Loucy (cell line): ENCODE measurements around the gene CLNK.

Source experiments
- CTCF ChIP-seq: fragments of 200-600 bp; sonication (generic); conservative IDR thresholded peaks from 2 replicates; pipeline ENCODE4 v1.5.1; 2014; ENCODE audit warnings: mild to moderate bottlenecking, antibody characterized with exemption, low read length
- EZH2phosphoT487 ChIP-seq: fragments of 200-600 bp; IDR thresholded peaks from 2 replicates; pipeline ENCODE4 v1.6.1; 2018; ENCODE audit warnings: antibody characterized with exemption, mild to moderate bottlenecking, moderate library complexity, borderline replicate concordance

- TF ChIP-seq CTCF (no peak), EZH2phosphoT487 (no peak)
Observed at GRCh38 chr4:10673817-10674369, 10.7 kb downstream of the CLNK start.
